Common myeloid progenitor, CD34-positive (primary cell): ENCODE results near the gene HSPA8. TPM values are rescaled to one million over a fixed set of nuclear protein-coding genes. Genes with fewer than 3 reads are reported as not detected.
A peak's percentile ranks its signal among the peaks of the same experiment; 100 is the strongest.

Experiments
- CTCF ChIA-PET: fragments of 350-600 bp; sonication (Branson Sonifier 250); formaldehyde crosslinking; loops from one replicate; lab custom pipeline; 2021; ENCODE audit warnings: antibody characterized with exemption; lab: Charles Lee
- POLR2A ChIA-PET: fragments of 350-600 bp; sonication (Branson Sonifier 250); formaldehyde crosslinking; loops from one replicate; lab custom pipeline; 2021; ENCODE audit warnings: antibody characterized with exemption; lab: Charles Lee
- DNase-seq, 3 donors: peaks; one replicate each; pipeline versions ENCODE4 v3.0.0 to v3.0.0-alpha.2; 2013
- H3K27ac ChIP-seq, 2 experiments: 1 replicate in 1 of 2; 2 replicates in 1 of 2; pipeline ENCODE4 v1.7.0; 2013; ENCODE audit warnings: inconsistent platforms in 2 of 2, low read length in 2 of 2, mild to moderate bottlenecking in 2 of 2, low read depth in 1 of 2, moderate library complexity in 1 of 2; ENCODE audit not compliant: severe bottlenecking in 2 of 2, insufficient read depth in 1 of 2, poor library complexity in 1 of 2
- H3K27me3 ChIP-seq, 5 experiments: replicated peaks in 2 of 5; 1 replicate in 3 of 5; 2 replicates in 2 of 5; pipeline versions ENCODE4 v1.6.1 to v1.7.0; 2013; ENCODE audit warnings: low read length in 4 of 5, mild to moderate bottlenecking in 2 of 5, moderate library complexity in 2 of 5, inconsistent platforms in 1 of 5; ENCODE audit not compliant: insufficient read depth in 5 of 5, control insufficient read depth in 4 of 5
- H3K36me3 ChIP-seq, 4 experiments: 1 replicate in 2 of 4; 2 replicates in 2 of 4; pipeline versions ENCODE4 v1.6.1 to v1.7.0; 2013; ENCODE audit warnings: low read length in 3 of 4, control low read depth in 1 of 4, mild to moderate bottlenecking in 1 of 4; ENCODE audit not compliant: control insufficient read depth in 4 of 4, insufficient read depth in 4 of 4
- H3K4me1 ChIP-seq, 4 experiments: 1 replicate in 3 of 4; 2 replicates in 1 of 4; pipeline versions ENCODE4 v1.6.1 to v1.7.1; 2013; ENCODE audit warnings: low read length in 3 of 4, mild to moderate bottlenecking in 3 of 4, control low read depth in 1 of 4, inconsistent platforms in 1 of 4, moderate library complexity in 1 of 4; ENCODE audit not compliant: control insufficient read depth in 4 of 4, insufficient read depth in 4 of 4; ENCODE audit errors: control extremely low read depth in 1 of 4
- H3K4me3 ChIP-seq, 7 experiments: 1 replicate in 4 of 7; 2 replicates in 3 of 7; pipeline versions ENCODE4 v1.5.1 to v1.7.0; 2013; ENCODE audit warnings: mild to moderate bottlenecking in 7 of 7, low read length in 6 of 7, moderate library complexity in 6 of 7, inconsistent platforms in 2 of 7, low read depth in 2 of 7, control low read depth in 1 of 7; ENCODE audit not compliant: insufficient read depth in 4 of 7, control insufficient read depth in 1 of 7; ENCODE audit errors: extremely low read depth in 1 of 7
- H3K9me3 ChIP-seq, 5 experiments: 1 replicate in 4 of 5; 2 replicates in 1 of 5; pipeline versions ENCODE4 v1.6.1 to v1.7.1; 2013; ENCODE audit warnings: low read length in 4 of 5, mild to moderate bottlenecking in 2 of 5, inconsistent platforms in 1 of 5, low read depth in 1 of 5, moderate library complexity in 1 of 5; ENCODE audit not compliant: control insufficient read depth in 4 of 5, insufficient read depth in 2 of 5; ENCODE audit errors: control extremely low read depth in 1 of 5
- WGBS: methylation state at CpG from one replicate; pipeline ENCODE4 v1.1.5; 2013; ENCODE audit not compliant: insufficient coverage; 5-methylcytosine and 5-hydroxymethylcytosine counted together
- polyA plus RNA-seq: library from polyadenylated mRNA; unstranded; fragments of 120-200 nt; gene quantifications from one replicate; pipeline ENCODE4 v1.2.1, GENCODE V29; 2013

Gene HSPA8
- polyA plus RNA-seq = 977 TPM

DNA sequence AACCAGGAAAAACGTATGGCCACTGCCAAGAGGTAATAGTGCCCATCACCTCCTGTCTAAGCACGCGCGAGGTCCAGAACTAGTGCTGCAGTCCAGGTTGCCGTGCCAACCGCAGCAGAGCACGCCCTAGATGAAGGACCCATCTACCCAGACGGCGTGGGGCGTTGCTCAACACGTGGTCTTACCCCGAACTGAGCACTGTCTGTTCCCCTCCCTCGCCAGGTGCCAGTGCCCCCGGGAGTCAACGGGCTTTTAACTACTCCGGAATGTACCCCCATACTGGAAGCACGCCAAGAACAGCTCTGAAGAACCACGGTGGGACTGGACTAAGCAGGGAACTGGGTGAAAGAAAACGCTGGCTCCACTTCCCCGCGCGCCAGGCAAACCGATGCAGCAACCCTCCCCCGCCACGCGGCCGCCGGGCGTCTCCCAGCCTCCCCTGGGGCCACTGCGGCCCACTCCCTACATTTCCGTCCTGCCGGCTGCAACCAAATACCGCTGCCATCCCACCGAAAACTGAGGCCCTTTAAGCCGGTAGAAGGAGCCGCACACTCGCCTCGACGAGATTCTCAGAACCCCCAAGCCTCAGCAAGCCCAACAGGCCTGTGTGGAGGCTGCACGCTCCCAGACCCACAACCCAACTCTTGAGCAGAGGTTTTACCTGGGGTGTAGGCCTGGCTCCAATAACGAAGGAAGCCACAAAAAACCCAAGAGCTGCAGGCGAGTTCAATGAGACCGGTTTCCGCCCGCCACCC, at the start of gene HSPA8:
TSS of gene HSPA8 (minus strand) at position 734 of the 755 bp plus-strand sequence. CDS start 812 bp downstream, outside the sequence.
- H3K27ac ChIP-seq = peak within 1 kb of the TSS; percentile 99 to 100
- peak within 1 kb of the TSS; percentile 85 to 99 (median 96) for H3K4me3 ChIP-seq
- H3K27me3 ChIP-seq = no peaks in the 10 kb centered on the region
- 0% methylated on average over 34 of the region's 45 CpGs for WGBS
- CTCF ChIA-PET = interaction anchor here (0.8 to 2.2 kb wide), 4 partner anchors 9 to 149 kb away, joined by 3 to 8 read pairs (median 3); no protein-coding TSS in a partner anchor
- no peaks in the 10 kb centered on the region for H3K9me3 ChIP-seq
- peaks cover 15 to 49% (median 37%) of the 10 kb centered on the region in 4 experiments for H3K36me3 ChIP-seq
- DNase-seq = peak; percentile 30 to 50 (median 45)
- H3K4me1 ChIP-seq = peaks cover 22 to 58% (median 40%) of the 10 kb centered on the region in 4 experiments
- POLR2A ChIA-PET = no interaction called here

DNA sequence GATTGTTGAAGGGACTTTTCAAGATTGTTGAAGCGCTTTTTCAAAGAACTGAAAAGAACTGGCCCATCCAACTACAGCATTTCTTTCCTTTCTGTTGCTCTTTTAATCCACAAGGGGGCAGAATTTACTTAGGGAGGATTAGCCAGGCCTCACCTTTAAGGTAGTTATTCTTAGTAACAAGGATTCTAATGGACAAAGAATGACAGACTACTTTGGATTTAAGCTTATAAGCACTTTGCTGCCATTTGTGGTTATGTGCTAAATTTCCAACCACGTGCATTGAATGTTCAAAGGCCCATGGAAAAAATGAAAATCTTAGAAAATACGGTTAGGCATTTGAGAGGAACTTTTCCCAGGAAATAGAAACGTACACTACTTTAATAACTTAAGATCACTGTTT, 49.5 kb upstream of the HSPA8 start:
- Histone ChIP-seq H3K9me3 (peaks cover 0 to 7% (median 4%) of the 10 kb centered on the region in 5 experiments), H3K4me1 (no peaks in the 10 kb centered on the region), H3K27ac (no peak overlapping the region), H3K4me3 (no peak overlapping the region), H3K27me3 (no peaks in the 10 kb centered on the region), H3K36me3 (no peaks in the 10 kb centered on the region)
- DNase-seq = peak; percentile 25 to 57 (median 43)
- WGBS = 33% methylated on average over 1 of the region's 4 CpGs
- ChIA-PET CTCF (interaction anchor here (0.9 to 6.1 kb wide), 20 partner anchors 9 to 151 kb away, joined by 3 to 119 read pairs (median 5); no protein-coding TSS in a partner anchor), POLR2A (no interaction called here)

GRCh38 chr11:123110397-123110796, 48.5 kb upstream of the HSPA8 start:
- ChIA-PET POLR2A (interaction anchor here (0.7 kb wide), 1 partner anchor 350 kb away, joined by 3 read pairs; no protein-coding TSS in a partner anchor), CTCF (interaction anchor here (0.7 to 6.1 kb wide), 24 partner anchors 7 to 374 kb away, joined by 3 to 119 read pairs (median 4); no protein-coding TSS in a partner anchor)
- Histone ChIP-seq H3K36me3 (no peaks in the 10 kb centered on the region), H3K4me3 (no peak overlapping the region), H3K4me1 (no peaks in the 10 kb centered on the region), H3K9me3 (no peaks in the 10 kb centered on the region), H3K27ac (no peak overlapping the region), H3K27me3 (no peaks in the 10 kb centered on the region)
- no peak for DNase-seq
- WGBS = 85% methylated on average over 6 of the region's 8 CpGs

DNA sequence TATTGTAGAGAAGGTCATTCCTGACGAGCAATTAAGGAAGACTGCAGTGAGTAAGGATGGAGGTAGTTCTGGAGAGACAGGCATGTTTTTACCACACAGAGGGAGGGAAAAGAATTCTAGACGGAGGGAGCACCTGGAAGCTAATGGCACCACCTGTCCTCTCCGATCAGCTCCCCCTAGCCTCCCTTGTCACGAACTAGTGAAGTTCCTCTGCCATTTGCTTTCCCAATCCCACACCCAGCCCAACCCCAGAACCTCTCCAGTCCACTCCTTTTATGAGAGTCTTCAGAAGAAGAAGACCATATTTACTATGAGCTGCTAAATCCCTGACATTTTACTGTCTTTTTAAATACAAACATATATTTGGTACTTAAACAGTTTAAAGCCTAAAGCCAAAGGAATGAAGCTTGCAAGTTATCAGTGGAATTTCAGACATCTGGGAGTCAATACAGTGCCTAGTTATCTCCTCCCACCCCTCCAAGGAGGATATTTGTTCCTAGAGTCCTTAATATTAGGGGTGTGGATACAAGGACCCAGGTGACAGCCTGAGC, 46.1 kb upstream of the HSPA8 start:
- no peaks in the 10 kb centered on the region for H3K4me1 ChIP-seq
- no peak overlapping the region for H3K4me3 ChIP-seq
- DNase-seq = no peak
- no peaks in the 10 kb centered on the region for H3K9me3 ChIP-seq
- WGBS = 100% methylated on average over 1 of the region's 4 CpGs
- H3K36me3 ChIP-seq = no peaks in the 10 kb centered on the region
- CTCF ChIA-PET = interaction anchor here (1.3 to 6.1 kb wide), 5 partner anchors 8 to 137 kb away, joined by 3 to 119 read pairs (median 4); partner anchors contain the start of gene CLMP
- no peaks in the 10 kb centered on the region for H3K27me3 ChIP-seq
- POLR2A ChIA-PET = interaction anchor here (0.9 kb wide), 1 partner anchor 22 kb away, joined by 4 read pairs; no protein-coding TSS in a partner anchor
- H3K27ac ChIP-seq = no peak overlapping the region

DNA sequence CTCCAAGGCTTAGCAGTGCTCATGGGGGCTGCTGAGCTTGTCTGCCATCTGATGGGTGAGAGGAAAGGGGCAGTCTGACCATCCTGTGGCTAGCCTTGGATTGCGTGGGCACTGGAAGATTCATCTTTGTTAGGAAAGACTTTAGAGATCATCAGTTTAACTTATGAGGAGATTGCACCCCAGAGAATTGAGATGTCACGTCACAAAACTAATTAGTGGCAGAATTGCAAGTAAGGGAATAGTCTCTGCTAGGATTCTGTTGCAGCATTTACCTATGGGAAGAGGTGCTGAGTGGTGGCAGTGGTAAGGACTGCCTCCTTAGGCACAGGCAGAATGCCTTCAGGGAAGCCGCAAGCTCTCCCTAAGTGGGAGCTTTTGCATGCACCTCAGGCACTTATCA, 42.8 kb upstream of the HSPA8 start:
- DNase-seq = no peak
- Histone ChIP-seq H3K9me3 (no peaks in the 10 kb centered on the region), H3K4me3 (no peak overlapping the region), H3K4me1 (no peaks in the 10 kb centered on the region), H3K36me3 (no peaks in the 10 kb centered on the region), H3K27ac (no peak overlapping the region), H3K27me3 (peaks cover 0 to under 1% (median 0%) of the 10 kb centered on the region in 5 experiments)
- ChIA-PET CTCF (interaction anchor here (1.0 to 8.3 kb wide), 3 partner anchors 11 to 141 kb away, joined by 3 to 66 read pairs (median 4); no protein-coding TSS in a partner anchor), POLR2A (no interaction called here)
- 100% methylated on average over 3 of the region's 3 CpGs for WGBS

- H3K4me1 ChIP-seq = no peaks in the 10 kb centered on the region
- H3K27ac ChIP-seq = no peak overlapping the region
- H3K36me3 ChIP-seq = no peaks in the 10 kb centered on the region
- H3K27me3 ChIP-seq = peaks cover 0 to 2% (median 0%) of the 10 kb centered on the region in 5 experiments
- H3K9me3 ChIP-seq = no peaks in the 10 kb centered on the region
- peak; percentile 53 to 79 (median 73) for DNase-seq
- no peak overlapping the region for H3K4me3 ChIP-seq
- WGBS = 46% methylated on average over 4 of the region's 8 CpGs
- ChIA-PET CTCF (interaction anchor here (0.7 to 8.3 kb wide), 24 partner anchors 8 to 608 kb away, joined by 3 to 66 read pairs (median 4); partner anchors contain the start of gene HSPA8), POLR2A (no interaction called here)
These were observed 41.5 kb upstream of the HSPA8 start for GRCh38 chr11:123103326-123103980.
